Stimulated activated naive CD8-positive, alpha-beta T cell treated with anti-CD3 and anti-CD28 coated beads, Interleukin-15, amount 100 ng/mL, for 72 hours (primary cell): ENCODE measurements around the gene HELZ2.
A peak's percentile ranks its signal among the peaks of the same experiment; 100 is the strongest.
"Not testable (repeated sequence)": the region's sequence is repeated elsewhere in the genome, so short reads cannot be mapped to it uniquely, and the experiment has no call there.

ENCODE experiments used
- ATAC-seq: fragments of 150-1000 bp; cut with Tn5 transposase; 2 replicates; pipeline ENCODE4 v1.10.0; 2021; ENCODE audit warnings: mild to moderate bottlenecking, moderate library complexity
- DNase-seq, 2 donors: peaks; one replicate each; pipeline ENCODE4 v3.0.0; 2021 to 2022
- H3K27ac Mint-ChIP-seq, 2 donors: one replicate each; pipeline ENCODE4 v1.8.0; 2022; ENCODE audit warnings: mild to moderate bottlenecking in 2 of 2, mixed read lengths in 2 of 2, moderate library complexity in 2 of 2
- H3K27me3 Mint-ChIP-seq: one replicate; pipeline ENCODE4 v1.8.0; 2022; ENCODE audit warnings: mixed read lengths
- H3K4me1 Mint-ChIP-seq: one replicate; pipeline ENCODE4 v1.8.0; 2022; ENCODE audit warnings: mild to moderate bottlenecking, mixed read lengths
- H3K4me3 Mint-ChIP-seq, 2 donors: one replicate each; pipeline ENCODE4 v1.8.0; 2022; ENCODE audit warnings: mild to moderate bottlenecking in 2 of 2, mixed read lengths in 2 of 2, moderate library complexity in 1 of 2
- H3K9me3 Mint-ChIP-seq, 2 donors: one replicate each; pipeline ENCODE4 v1.8.0; 2022; ENCODE audit warnings: mixed read lengths in 2 of 2

HELZ2 gene

DNA sequence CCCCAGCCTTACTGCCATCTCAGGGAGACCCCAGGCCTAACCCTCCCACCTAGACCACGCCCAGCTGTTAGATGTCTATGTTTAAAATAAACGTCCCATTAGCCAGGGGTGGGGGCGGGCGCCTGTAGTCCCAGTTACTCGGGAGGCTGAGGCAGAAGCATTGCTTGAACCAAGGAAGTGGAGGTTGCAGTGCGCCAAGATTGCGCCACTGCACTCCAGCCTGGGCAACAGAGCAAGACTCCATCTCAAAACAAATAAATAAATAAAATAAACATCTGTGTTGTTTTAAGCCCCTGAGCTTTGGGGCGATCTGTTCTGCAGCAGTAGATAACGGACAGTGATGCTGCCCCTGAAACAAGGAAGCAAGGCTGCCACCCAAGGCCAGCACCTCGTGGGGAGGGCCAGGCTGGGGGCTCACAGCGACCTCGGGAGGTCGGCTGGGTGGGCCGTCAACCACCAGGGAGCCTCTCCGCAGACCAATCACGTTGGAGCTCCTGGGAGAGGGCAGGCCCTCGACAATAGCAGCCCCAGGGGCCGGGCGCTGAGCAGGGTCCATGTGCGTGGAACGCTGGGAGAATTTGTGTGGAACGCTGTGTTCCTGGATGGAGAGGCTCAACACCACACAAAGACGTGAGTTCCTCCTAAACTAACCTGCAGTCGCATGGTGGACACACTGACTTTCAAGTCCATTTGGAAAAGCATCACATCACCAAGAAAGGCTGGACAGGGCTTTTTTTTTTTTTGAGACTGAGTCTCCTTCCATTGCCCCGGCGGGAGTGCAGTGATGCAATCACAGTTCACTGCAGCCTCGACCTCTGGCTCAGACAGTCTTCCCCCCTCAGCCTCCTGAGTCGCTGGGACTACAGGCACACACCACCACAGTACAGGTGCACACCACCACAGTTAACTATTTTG, 1.0 kb upstream of the HELZ2 start:
- Mint-ChIP-seq H3K9me3 (no peaks in the 10 kb centered on the region), H3K4me1 (peaks cover 8% of the 10 kb centered on the region), H3K4me3 (peak overlapping the region; percentile 70 to 79), H3K27ac (no peak overlapping the region), H3K27me3 (peaks cover 34% of the 10 kb centered on the region)
- ATAC-seq (no peak), DNase-seq (no peak)

DNA sequence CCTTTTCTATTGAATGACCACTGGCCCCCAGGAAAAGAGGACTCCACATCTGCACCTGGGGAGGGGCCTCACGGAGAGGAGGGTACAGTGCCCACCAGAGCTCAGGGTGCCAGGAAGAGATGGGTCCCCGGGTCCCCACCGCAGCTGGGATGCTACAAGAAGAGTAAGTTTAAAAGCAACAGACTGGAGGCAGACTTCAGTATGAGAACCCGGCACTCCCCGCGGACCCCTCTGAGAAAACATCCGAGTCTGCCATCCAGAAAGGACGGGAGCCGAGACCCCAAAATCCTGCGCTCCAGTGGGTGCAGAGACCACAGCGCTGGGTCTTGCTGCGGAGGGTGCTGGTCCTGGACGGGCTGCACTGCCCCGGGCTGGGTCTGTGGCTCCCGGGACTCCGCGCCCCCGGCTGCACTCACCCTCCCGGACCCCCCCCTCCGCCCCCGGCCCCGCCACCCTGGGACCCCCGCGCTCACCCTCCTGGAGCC, 350 bp downstream of the HELZ2 start:
- Mint-ChIP-seq H3K27me3 (peaks cover 38% of the 10 kb centered on the region), H3K4me3 (peak overlapping the region; percentile 79 to 92)

DNA sequence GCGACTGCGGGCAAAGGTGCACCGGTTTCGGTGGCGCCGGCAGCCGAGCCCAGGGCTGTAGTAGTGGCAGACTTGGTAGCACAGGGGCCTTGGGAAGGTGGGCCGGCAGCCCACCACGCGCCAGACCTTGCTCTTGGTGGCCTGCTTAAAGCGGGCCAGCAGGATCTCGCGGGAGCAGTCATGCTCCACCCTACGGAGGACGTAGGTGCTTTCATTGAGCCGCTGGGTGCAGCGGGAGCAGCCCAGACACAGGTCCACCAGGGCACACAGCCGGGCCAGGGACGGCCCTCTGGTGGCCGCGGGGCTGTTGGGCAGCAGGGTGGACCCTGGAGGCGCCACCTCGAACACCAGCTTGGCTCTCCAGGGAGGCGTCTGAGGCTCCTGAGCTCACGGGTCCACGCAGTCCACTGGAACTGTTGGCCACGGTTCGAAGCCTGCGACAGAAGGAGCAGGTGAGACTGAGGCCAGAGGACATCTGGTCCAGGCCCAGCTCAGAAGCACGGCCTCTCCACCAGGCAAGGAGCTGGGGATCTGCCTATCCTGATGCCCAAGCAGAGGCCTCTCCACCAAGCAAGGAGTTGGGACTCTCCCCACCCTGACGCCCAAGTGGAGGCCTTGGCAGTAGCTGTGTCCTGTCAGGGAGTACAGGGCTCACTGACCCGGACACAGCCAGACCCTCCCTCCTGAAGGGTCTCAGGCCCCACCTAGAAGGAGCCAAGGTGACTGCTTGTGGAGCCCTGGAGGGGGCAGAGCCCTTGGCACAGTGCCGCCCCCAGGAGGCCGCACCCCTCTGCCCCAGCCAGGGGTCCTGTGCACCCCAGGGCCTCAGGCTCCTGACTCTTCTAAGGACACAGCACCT, 1.0 kb downstream of the HELZ2 start:
- H3K27ac Mint-ChIP-seq, result peak overlapping the region; percentile 79 to 96
- no peaks in the 10 kb centered on the region for H3K9me3 Mint-ChIP-seq
- H3K4me3 Mint-ChIP-seq, result peak overlapping the region; percentile 79 to 92
- H3K27me3 Mint-ChIP-seq, result peaks cover 35% of the 10 kb centered on the region
- ATAC-seq (peak; percentile 18), DNase-seq (no peak)
- peaks cover 29% of the 10 kb centered on the region for H3K4me1 Mint-ChIP-seq

More for the DNA sequence above, 350 bp downstream of the HELZ2 start:
- DNase-seq (no peak), ATAC-seq (peak; percentile 39)
- Mint-ChIP-seq H3K4me1 (peaks cover 22% of the 10 kb centered on the region), H3K9me3 (no peaks in the 10 kb centered on the region), H3K27ac (peak overlapping the region; percentile 79 to 96)

DNA sequence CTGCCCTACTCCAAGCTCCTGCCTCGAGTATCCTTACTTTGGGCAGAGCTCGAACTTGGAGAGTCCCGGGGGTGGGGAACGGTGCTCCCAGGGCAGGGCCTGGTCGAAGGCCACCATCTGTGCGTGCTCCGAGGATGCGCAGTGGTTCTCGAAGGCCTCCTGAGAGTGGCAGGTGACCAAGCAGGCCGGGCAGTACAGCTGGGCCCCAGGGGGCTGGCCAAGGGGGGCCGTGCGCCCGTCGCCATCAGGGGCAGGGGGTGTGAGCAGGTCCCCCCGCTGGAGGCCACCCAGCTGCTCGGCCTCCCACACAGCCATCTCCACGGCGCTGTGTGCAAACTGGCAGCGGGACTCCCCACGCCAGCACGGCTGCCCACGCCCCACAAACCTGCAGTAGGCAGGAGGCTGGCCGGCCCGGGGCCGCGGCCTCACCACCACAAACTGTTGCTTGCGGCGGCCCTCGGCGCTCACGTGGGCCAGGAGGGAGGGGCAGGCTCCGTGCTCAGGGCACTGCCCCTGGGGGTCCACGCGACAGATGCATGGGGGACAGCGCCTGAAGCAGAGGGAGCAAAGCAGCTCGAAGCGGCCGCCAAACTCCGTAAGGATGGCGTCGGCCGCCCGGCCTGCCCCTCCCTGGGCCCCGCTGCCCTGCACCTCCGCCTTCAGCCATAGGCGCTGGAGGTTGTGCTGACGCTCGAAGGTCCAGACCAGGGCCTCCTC, 1.8 kb downstream of the HELZ2 start:
- Mint-ChIP-seq H3K27me3 (peaks cover 28% of the 10 kb centered on the region), H3K4me1 (peaks cover 36% of the 10 kb centered on the region), H3K27ac (no peak overlapping the region), H3K9me3 (no peaks in the 10 kb centered on the region), H3K4me3 (no peak overlapping the region)
- ATAC-seq (no peak), DNase-seq (no peak)

- H3K27me3 Mint-ChIP-seq, result peaks cover 22% of the 10 kb centered on the region
- not testable (repeated sequence) for ATAC-seq, DNase-seq
Measured at GRCh38 chr20:63571087-63571478, 3.0 kb downstream of the HELZ2 start.

GRCh38 chr20:63570281-63571086, 3.6 kb downstream of the HELZ2 start:
- Mint-ChIP-seq H3K27me3 (peaks cover 16% of the 10 kb centered on the region), H3K4me3 (no peak overlapping the region), H3K27ac (no peak overlapping the region), H3K4me1 (peaks cover 41% of the 10 kb centered on the region), H3K9me3 (no peaks in the 10 kb centered on the region)
- ATAC-seq (no peak), DNase-seq (no peak)

More at GRCh38 chr20:63571087-63571478, 3.0 kb downstream of the HELZ2 start:
- peaks cover 41% of the 10 kb centered on the region for H3K4me1 Mint-ChIP-seq
- H3K9me3 Mint-ChIP-seq, H3K27ac Mint-ChIP-seq, H3K4me3 Mint-ChIP-seq: not testable (repeated sequence)

- Mint-ChIP-seq H3K9me3 (no peaks in the 10 kb centered on the region), H3K4me3 (peak overlapping the region; percentile 44 to 66), H3K4me1 (peaks cover 41% of the 10 kb centered on the region), H3K27me3 (peaks cover 14% of the 10 kb centered on the region), H3K27ac (peak overlapping the region in 1 of 2 donors; percentile 59)
- ATAC-seq, result no peak
- DNase-seq, result no peak
Measured at GRCh38 chr20:63568986-63569949, 4.8 kb downstream of the HELZ2 start.

- Mint-ChIP-seq H3K4me3 (peak overlapping the region; percentile 72 to 88), H3K27ac (no peak overlapping the region), H3K27me3 (peaks cover 14% of the 10 kb centered on the region), H3K9me3 (no peaks in the 10 kb centered on the region), H3K4me1 (peaks cover 37% of the 10 kb centered on the region)
- ATAC-seq, result peak; percentile 5
- no peak for DNase-seq
Measured at GRCh38 chr20:63568170-63568981, 5.7 kb downstream of the HELZ2 start.

GRCh38 chr20:63567386-63568169, 6.5 kb downstream of the HELZ2 start:
- H3K9me3 Mint-ChIP-seq, result no peaks in the 10 kb centered on the region
- peaks cover 14% of the 10 kb centered on the region for H3K27me3 Mint-ChIP-seq
- H3K4me3 Mint-ChIP-seq, result peak overlapping the region; percentile 72 to 88
- peaks cover 36% of the 10 kb centered on the region for H3K4me1 Mint-ChIP-seq
- ATAC-seq (peak; percentile 86), DNase-seq (peak; percentile 66 to 70)
- peak overlapping the region in 1 of 2 donors; percentile 34 for H3K27ac Mint-ChIP-seq

DNA sequence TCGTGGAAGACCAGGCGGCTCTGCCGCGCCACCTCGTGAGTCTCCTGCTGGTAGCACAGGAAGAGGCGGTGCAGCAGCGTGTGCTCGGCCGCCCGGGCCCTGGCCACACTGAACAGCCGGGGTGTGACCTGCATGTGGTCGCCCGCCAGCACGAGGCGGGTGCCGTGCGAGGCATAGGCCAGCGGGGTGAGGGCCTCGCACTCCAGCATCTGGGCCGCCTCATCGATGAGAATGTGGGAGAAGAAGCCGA, 7.0 kb downstream of the HELZ2 start:
- no peak for DNase-seq
- Mint-ChIP-seq H3K4me1 (peaks cover 36% of the 10 kb centered on the region), H3K27ac (peak overlapping the region in 1 of 2 donors; percentile 59), H3K4me3 (peak overlapping the region; percentile 12 to 88), H3K27me3 (peaks cover 14% of the 10 kb centered on the region), H3K9me3 (no peaks in the 10 kb centered on the region)
- ATAC-seq, result peak; percentile 0

- DNase-seq (no peak), ATAC-seq (no peak)
- H3K27ac Mint-ChIP-seq, result no peak overlapping the region
- H3K27me3 Mint-ChIP-seq, result peaks cover 14% of the 10 kb centered on the region
- peak overlapping the region in 1 of 2 donors; percentile 88 for H3K4me3 Mint-ChIP-seq
- peaks cover 36% of the 10 kb centered on the region for H3K4me1 Mint-ChIP-seq
- no peaks in the 10 kb centered on the region for H3K9me3 Mint-ChIP-seq
Measured at GRCh38 chr20:63566395-63567135, 7.5 kb downstream of the HELZ2 start.
